ENCODE results near the gene ASTN2.

DNA sequence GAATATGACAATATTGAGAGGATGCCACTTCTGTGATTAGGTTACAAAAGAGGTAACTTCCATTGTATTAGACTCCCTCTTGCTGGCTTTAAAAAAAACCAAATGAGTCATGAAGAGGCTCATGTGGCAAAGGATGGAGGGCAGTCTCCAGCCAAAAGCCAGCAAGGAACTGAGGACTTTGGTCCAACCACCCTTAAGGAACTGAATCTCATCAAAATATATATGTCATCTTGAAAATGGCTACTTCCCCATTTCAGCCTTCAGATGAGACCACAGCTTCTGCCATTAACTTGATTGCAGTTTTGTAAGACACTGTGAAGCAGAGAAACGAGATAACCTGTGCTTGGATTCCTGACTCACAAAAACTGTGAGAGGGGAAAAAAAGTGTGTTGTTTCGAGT is 743.3 kb downstream of the ASTN2 start:
- TF ChIP-seq, protein P1, sequence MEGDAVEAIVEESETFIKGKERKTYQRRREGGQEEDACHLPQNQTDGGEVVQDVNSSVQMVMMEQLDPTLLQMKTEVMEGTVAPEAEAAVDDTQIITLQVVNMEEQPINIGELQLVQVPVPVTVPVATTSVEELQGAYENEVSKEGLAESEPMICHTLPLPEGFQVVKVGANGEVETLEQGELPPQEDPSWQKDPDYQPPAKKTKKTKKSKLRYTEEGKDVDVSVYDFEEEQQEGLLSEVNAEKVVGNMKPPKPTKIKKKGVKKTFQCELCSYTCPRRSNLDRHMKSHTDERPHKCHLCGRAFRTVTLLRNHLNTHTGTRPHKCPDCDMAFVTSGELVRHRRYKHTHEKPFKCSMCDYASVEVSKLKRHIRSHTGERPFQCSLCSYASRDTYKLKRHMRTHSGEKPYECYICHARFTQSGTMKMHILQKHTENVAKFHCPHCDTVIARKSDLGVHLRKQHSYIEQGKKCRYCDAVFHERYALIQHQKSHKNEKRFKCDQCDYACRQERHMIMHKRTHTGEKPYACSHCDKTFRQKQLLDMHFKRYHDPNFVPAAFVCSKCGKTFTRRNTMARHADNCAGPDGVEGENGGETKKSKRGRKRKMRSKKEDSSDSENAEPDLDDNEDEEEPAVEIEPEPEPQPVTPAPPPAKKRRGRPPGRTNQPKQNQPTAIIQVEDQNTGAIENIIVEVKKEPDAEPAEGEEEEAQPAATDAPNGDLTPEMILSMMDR (IDR thresholded peaks at IDR 0.05), result no peak
- no peak for TF ChIP-seq POLR2A (IDR thresholded peaks at IDR 0.05)

Data from thyroid gland (tissue), 4 donors.